ENCODE measurements around the gene PPP3CA.

Gene PPP3CA

GRCh38 chr4:101158134-101158482, 189.2 kb downstream of the PPP3CA start:
- POLR2A ChIA-PET, result no interaction called here
- CTCF ChIA-PET, result no interaction called here
- no peak for TF ChIP-seq FOXK2 (IDR thresholded peaks at IDR 0.05)
- no peak for DNase-seq (ENCODE audit: extremely low spot score)

GRCh38 chr4:101157415-101158133, 189.8 kb downstream of the PPP3CA start:
- CTCF ChIA-PET, result no interaction called here
- no peak for DNase-seq (ENCODE audit: extremely low spot score)
- TF ChIP-seq CTBP1 (IDR thresholded peaks at IDR 0.05; ENCODE audit: borderline replicate concordance) (no peak), PKNOX1 (IDR thresholded peaks at IDR 0.05) (no peak), L3MBTL2 (conservative IDR thresholded peaks at IDR 0.05) (no peak), ZNF384 (IDR thresholded peaks at IDR 0.05) (no peak), FOXM1 (IDR thresholded peaks at IDR 0.05; ENCODE audit: borderline replicate concordance) (no peak), SUZ12 (IDR thresholded peaks at IDR 0.05) (no peak), BHLHE40 (IDR thresholded peaks at IDR 0.05; ENCODE audit: borderline replicate concordance) (no peak), FOXK2 (IDR thresholded peaks at IDR 0.05) (no peak), ARNT (IDR thresholded peaks at IDR 0.05) (no peak)
- POLR2A ChIA-PET, result no interaction called here

DNA sequence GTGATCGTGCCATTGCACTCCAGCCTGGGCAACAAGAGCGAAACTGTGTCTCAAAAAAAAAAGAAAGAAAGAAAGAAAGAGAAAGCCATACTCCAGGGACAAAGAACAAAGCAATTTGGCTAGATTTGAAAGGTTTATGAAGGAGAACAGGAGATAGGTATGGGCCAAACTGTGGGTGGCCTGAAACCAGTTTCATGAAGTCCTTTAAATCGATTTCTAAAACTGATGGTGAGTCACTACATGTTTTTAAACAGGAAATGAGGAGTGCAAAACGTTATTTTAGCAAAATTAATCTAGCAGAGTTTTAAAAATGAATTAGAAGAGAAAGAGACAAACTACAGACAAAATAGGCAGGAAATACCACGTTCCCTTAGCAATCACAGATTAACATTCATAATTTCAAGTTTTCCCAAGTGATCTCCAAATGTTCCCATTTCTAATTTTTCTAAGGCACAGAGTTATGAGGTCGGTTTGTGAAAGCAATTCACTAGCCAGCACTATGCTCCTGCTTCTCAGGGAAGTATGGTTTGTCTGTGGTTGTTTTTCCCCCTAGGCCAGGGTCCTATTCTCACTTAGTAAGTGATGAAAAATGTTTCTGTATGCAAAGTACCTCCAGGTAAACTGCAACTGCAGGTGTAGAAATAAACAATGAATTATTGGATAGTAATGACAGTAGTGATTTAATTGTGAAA, 190.6 kb downstream of the PPP3CA start:
- ChIA-PET CTCF (interaction anchor here (1.1 kb wide), 1 partner anchor 13 kb away, joined by 3 read pairs; no protein-coding TSS in a partner anchor), POLR2A (no interaction called here)
- no peak for DNase-seq (ENCODE audit: extremely low spot score)
- no peak for TF ChIP-seq ELF4 (IDR thresholded peaks at IDR 0.05)
- TF ChIP-seq SUZ12 (IDR thresholded peaks at IDR 0.05), result no peak
- no peak for TF ChIP-seq HDGF (IDR thresholded peaks at IDR 0.05; ENCODE audit: borderline replicate concordance)
- TF ChIP-seq ARNT (IDR thresholded peaks at IDR 0.05), result no peak
- no peak for TF ChIP-seq CTBP1 (IDR thresholded peaks at IDR 0.05; ENCODE audit: borderline replicate concordance)
- no peak for TF ChIP-seq FOXA1 (IDR thresholded peaks at IDR 0.05)
- no peak for TF ChIP-seq NFRKB (IDR thresholded peaks at IDR 0.05)
- no peak for TF ChIP-seq TARDBP (IDR thresholded peaks at IDR 0.05)
- no peak for TF ChIP-seq SP1 (IDR thresholded peaks at IDR 0.05)

DNA sequence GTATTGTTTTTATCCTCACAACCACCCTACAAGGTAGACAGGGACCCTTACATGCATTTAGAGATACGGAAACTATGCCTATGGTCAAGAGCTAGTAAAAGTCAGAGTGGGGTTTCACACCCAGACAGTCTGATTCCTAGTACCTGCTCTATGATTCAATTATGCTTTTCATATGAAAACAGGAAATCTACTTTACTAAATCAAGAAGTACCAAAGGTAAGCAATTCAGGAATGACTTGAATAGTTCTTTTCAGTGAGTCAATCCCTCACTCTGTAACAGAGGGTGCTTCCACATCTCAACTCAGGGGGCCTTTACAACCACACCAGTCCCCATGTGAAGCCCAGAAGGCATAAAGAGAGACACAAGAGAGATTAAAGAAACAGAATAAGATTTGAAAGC, 191.4 kb downstream of the PPP3CA start:
- no peak for DNase-seq (ENCODE audit: extremely low spot score)
- CTCF ChIA-PET, result interaction anchor here (1.1 kb wide), 1 partner anchor 14 kb away, joined by 3 read pairs; no protein-coding TSS in a partner anchor
- TF ChIP-seq ARNT (IDR thresholded peaks at IDR 0.05) (no peak), ELF4 (IDR thresholded peaks at IDR 0.05) (no peak), NFRKB (IDR thresholded peaks at IDR 0.05) (no peak), CTBP1 (IDR thresholded peaks at IDR 0.05; ENCODE audit: borderline replicate concordance) (no peak), FOXM1 (IDR thresholded peaks at IDR 0.05; ENCODE audit: borderline replicate concordance) (no peak), SP1 (IDR thresholded peaks at IDR 0.05) (no peak)
- POLR2A ChIA-PET, result no interaction called here

DNA sequence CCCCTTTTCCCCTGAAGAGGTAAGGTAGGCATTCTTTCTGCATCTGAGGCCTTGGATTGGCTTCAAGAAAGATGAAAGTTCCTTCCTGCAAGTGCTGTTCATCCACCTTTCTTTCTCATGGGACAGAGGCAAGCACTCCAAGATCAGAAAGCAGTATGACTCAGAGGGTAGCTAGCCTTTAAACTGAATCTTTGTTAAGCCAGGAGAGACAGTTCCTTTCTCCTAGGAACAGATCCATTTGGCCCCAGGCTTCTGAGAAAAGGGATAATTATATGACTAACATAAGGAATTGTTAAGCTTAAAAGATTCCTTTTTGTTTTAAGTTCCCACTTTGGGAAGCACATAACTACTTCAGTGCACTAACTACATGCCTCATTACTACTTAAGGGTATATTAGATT, 192.0 kb downstream of the PPP3CA start:
- CTCF ChIA-PET, result interaction anchor here (1.1 kb wide), 1 partner anchor 14 kb away, joined by 3 read pairs; no protein-coding TSS in a partner anchor
- DNase-seq (ENCODE audit: extremely low spot score), result no peak
- TF ChIP-seq L3MBTL2 (conservative IDR thresholded peaks at IDR 0.05) (no peak), ARNT (IDR thresholded peaks at IDR 0.05) (no peak), BHLHE40 (IDR thresholded peaks at IDR 0.05; ENCODE audit: borderline replicate concordance) (no peak), FOXK2 (IDR thresholded peaks at IDR 0.05) (no peak), ZNF384 (IDR thresholded peaks at IDR 0.05) (no peak), PKNOX1 (IDR thresholded peaks at IDR 0.05) (no peak), SP1 (IDR thresholded peaks at IDR 0.05) (no peak), CTBP1 (IDR thresholded peaks at IDR 0.05; ENCODE audit: borderline replicate concordance) (no peak), HDGF (IDR thresholded peaks at IDR 0.05; ENCODE audit: borderline replicate concordance) (no peak), TARDBP (IDR thresholded peaks at IDR 0.05) (no peak), ELF4 (IDR thresholded peaks at IDR 0.05) (no peak), LEF1 (IDR thresholded peaks at IDR 0.05; ENCODE audit: borderline replicate concordance) (no peak)
- POLR2A ChIA-PET, result no interaction called here

DNA sequence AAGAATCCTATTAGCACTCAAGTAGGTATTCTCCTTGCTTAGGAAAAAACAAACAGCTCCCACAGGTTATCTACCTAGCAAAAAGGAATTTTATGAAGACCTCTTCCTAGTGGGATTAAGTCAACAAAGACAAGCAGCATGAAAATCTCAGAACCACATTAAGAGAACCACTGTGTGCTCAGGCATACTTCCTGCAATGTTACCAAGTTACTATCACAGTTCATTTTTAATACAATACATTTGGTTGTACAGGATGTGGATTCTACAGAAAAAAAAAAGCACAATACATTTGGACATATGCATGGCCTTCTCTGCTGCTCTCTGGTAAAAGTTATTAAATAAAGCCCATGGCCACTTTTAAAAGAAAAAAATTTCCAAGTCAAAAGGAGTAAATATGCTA, 193.7 kb downstream of the PPP3CA start:
- ChIA-PET CTCF (no interaction called here), POLR2A (no interaction called here)
- DNase-seq (ENCODE audit: extremely low spot score), result no peak
- TF ChIP-seq LEF1 (IDR thresholded peaks at IDR 0.05; ENCODE audit: borderline replicate concordance) (no peak), TARDBP (IDR thresholded peaks at IDR 0.05) (no peak), FOXK2 (IDR thresholded peaks at IDR 0.05) (no peak), PKNOX1 (IDR thresholded peaks at IDR 0.05) (no peak), BHLHE40 (IDR thresholded peaks at IDR 0.05; ENCODE audit: borderline replicate concordance) (no peak), NFRKB (IDR thresholded peaks at IDR 0.05) (no peak), SUZ12 (IDR thresholded peaks at IDR 0.05) (no peak), CTBP1 (IDR thresholded peaks at IDR 0.05; ENCODE audit: borderline replicate concordance) (no peak), L3MBTL2 (conservative IDR thresholded peaks at IDR 0.05) (no peak), SP1 (IDR thresholded peaks at IDR 0.05) (no peak), ELF4 (IDR thresholded peaks at IDR 0.05) (no peak), FOXA1 (IDR thresholded peaks at IDR 0.05) (no peak), ARNT (IDR thresholded peaks at IDR 0.05) (no peak), ZNF384 (IDR thresholded peaks at IDR 0.05) (no peak), FOXM1 (IDR thresholded peaks at IDR 0.05; ENCODE audit: borderline replicate concordance) (no peak), HDGF (IDR thresholded peaks at IDR 0.05; ENCODE audit: borderline replicate concordance) (no peak)

All from HEK293T (cell line).